Endothelial cell (in vitro differentiated cells): Measurements from ENCODE around the gene APC2. TPM values are rescaled to one million over a fixed set of nuclear protein-coding genes. Genes with fewer than 3 reads are reported as not detected.
A peak's percentile ranks its signal among the peaks of the same experiment; 100 is the strongest.

Source experiments
- DNase-seq: peaks from one replicate; pipeline ENCODE4 v3.0.0; 2021; ENCODE audit warnings: low spot score
- H3K27ac Mint-ChIP-seq: one replicate; pipeline ENCODE4 v1.8.0; 2021; ENCODE audit warnings: mixed read lengths, inconsistent platforms; ENCODE audit not compliant: unreplicated experiment
- H3K27me3 Mint-ChIP-seq: one replicate; pipeline ENCODE4 v1.8.0; 2021; ENCODE audit warnings: mild to moderate bottlenecking, moderate library complexity, mixed read lengths, inconsistent platforms; ENCODE audit not compliant: unreplicated experiment
- H3K36me3 Mint-ChIP-seq: one replicate; pipeline ENCODE4 v1.8.0; 2021; ENCODE audit warnings: mild to moderate bottlenecking, low read depth, mixed read lengths, inconsistent platforms; ENCODE audit not compliant: unreplicated experiment
- H3K4me1 Mint-ChIP-seq: one replicate; pipeline ENCODE4 v1.8.0; 2021; ENCODE audit warnings: mild to moderate bottlenecking, mixed read lengths, inconsistent platforms; ENCODE audit not compliant: unreplicated experiment
- H3K4me3 Mint-ChIP-seq: one replicate; pipeline ENCODE4 v1.8.0; 2021; ENCODE audit warnings: mild to moderate bottlenecking, mixed read lengths, inconsistent platforms; ENCODE audit not compliant: unreplicated experiment
- H3K9me3 Mint-ChIP-seq: one replicate; pipeline ENCODE4 v1.8.0; 2021; ENCODE audit warnings: mixed read lengths, inconsistent platforms; ENCODE audit not compliant: unreplicated experiment
- CTCF ChIP-seq: fragments of 200-600 bp; sonication (generic); IDR thresholded peaks from one replicate; pipeline ENCODE4 v1.5.0; 2021; ENCODE audit warnings: antibody characterized with exemption; ENCODE audit not compliant: unreplicated experiment
- total RNA-seq: library from RNA; stranded (reverse); fragmentation: NEBNext Ultra II Directional; extraction: Animal tissue kit (Norgen Biotek cat#: 25700); gene quantifications from one replicate; pipeline ENCODE4 v1.2.1, GENCODE V29; 2021; ENCODE audit not compliant: unreplicated experiment

The APC2 gene
- total RNA-seq, 1 donor from 2014 or later = 1.9 TPM

GRCh38 chr19:1440418-1440801 lies 9.5 kb upstream of the APC2 start:
- peak overlapping the region; percentile 52 for H3K27ac Mint-ChIP-seq
- DNase-seq = no peak
- no peak for TF ChIP-seq CTCF
- H3K9me3 Mint-ChIP-seq = no peaks in the 10 kb centered on the region
- peak overlapping the region; percentile 73 for H3K4me3 Mint-ChIP-seq
- peaks cover 23% of the 10 kb centered on the region for H3K36me3 Mint-ChIP-seq
- H3K27me3 Mint-ChIP-seq = peaks cover 5% of the 10 kb centered on the region
- peaks cover 7% of the 10 kb centered on the region for H3K4me1 Mint-ChIP-seq

- Mint-ChIP-seq H3K4me1 (peaks cover 7% of the 10 kb centered on the region), H3K27me3 (peaks cover 5% of the 10 kb centered on the region), H3K9me3 (no peaks in the 10 kb centered on the region), H3K27ac (no peak overlapping the region), H3K4me3 (peak overlapping the region; percentile 73), H3K36me3 (peaks cover 21% of the 10 kb centered on the region)
- no peak for DNase-seq
- no peak for TF ChIP-seq CTCF
Observed at GRCh38 chr19:1441022-1441426, 8.9 kb upstream of the APC2 start.

GRCh38 chr19:1441677-1442438 lies 8.1 kb upstream of the APC2 start:
- Mint-ChIP-seq H3K4me1 (peaks cover 7% of the 10 kb centered on the region), H3K4me3 (peak overlapping the region; percentile 59), H3K27me3 (peaks cover 5% of the 10 kb centered on the region), H3K27ac (peak overlapping the region; percentile 53), H3K9me3 (no peaks in the 10 kb centered on the region), H3K36me3 (peaks cover 21% of the 10 kb centered on the region)
- DNase-seq = no peak
- TF ChIP-seq CTCF = no peak

GRCh38 chr19:1445185-1445931 lies 4.6 kb upstream of the APC2 start:
- Mint-ChIP-seq H3K4me3 (peak overlapping the region; percentile 21), H3K27me3 (peaks cover 19% of the 10 kb centered on the region), H3K27ac (no peak overlapping the region), H3K9me3 (no peaks in the 10 kb centered on the region), H3K4me1 (peaks cover 7% of the 10 kb centered on the region), H3K36me3 (peaks cover 21% of the 10 kb centered on the region)
- peak; percentile 81 for TF ChIP-seq CTCF
- DNase-seq = peak; percentile 92
